Liver (tissue), 9 donors: Measurements from ENCODE around the gene CREB3L2. TPM values are rescaled to one million over a fixed set of nuclear protein-coding genes. Genes with fewer than 3 reads are reported as not detected.

Experiments
- DNase-seq: peaks from one replicate; pipeline ENCODE4 v3.0.0-alpha.2; 2017; ENCODE audit warnings: low spot score
- H3K27ac ChIP-seq, 2 donors: one replicate each; pipeline ENCODE4 v1.7.0; 2013; ENCODE audit warnings: inconsistent platforms in 2 of 2, low read length in 2 of 2, control low read depth in 1 of 2, low read depth in 1 of 2, mild to moderate bottlenecking in 1 of 2
- H3K27me3 ChIP-seq, 4 donors: one replicate each; pipeline versions ENCODE4 v1.6.1 to v1.7.0; 2013; ENCODE audit warnings: low read length in 3 of 4, inconsistent platforms in 1 of 4, mild to moderate bottlenecking in 1 of 4, moderate library complexity in 1 of 4; ENCODE audit not compliant: control insufficient read depth in 4 of 4, insufficient read depth in 4 of 4
- H3K36me3 ChIP-seq, 4 donors: one replicate each; pipeline versions ENCODE4 v1.6.1 to v1.7.0; 2013; ENCODE audit warnings: low read length in 3 of 4, mild to moderate bottlenecking in 3 of 4, low read depth in 1 of 4, moderate library complexity in 1 of 4; ENCODE audit not compliant: control insufficient read depth in 4 of 4, insufficient read depth in 3 of 4
- H3K4me1 ChIP-seq, 4 donors: one replicate each; pipeline versions ENCODE4 v1.6.1 to v1.7.0; 2013; ENCODE audit warnings: low read length in 3 of 4, mild to moderate bottlenecking in 3 of 4, moderate library complexity in 1 of 4; ENCODE audit not compliant: control insufficient read depth in 4 of 4, insufficient read depth in 4 of 4
- H3K4me3 ChIP-seq, 3 donors: one replicate each; pipeline versions ENCODE4 v1.6.1 to v1.7.0; 2013; ENCODE audit warnings: low read length in 3 of 3, control low read depth in 1 of 3, low read depth in 1 of 3, mild to moderate bottlenecking in 1 of 3
- H3K9ac ChIP-seq, 2 donors: one replicate each; pipeline ENCODE4 v1.7.0; 2013; ENCODE audit warnings: low read length in 2 of 2, mild to moderate bottlenecking in 2 of 2, moderate library complexity in 2 of 2, control low read depth in 1 of 2, low read depth in 1 of 2
- H3K9me3 ChIP-seq, 4 donors: one replicate each; pipeline versions ENCODE4 v1.6.1 to v1.7.0; 2013; ENCODE audit warnings: low read length in 3 of 4; ENCODE audit not compliant: control insufficient read depth in 4 of 4
- ATF3 ChIP-seq: IDR thresholded peaks from 2 replicates; pipeline ENCODE4 v1.6.1; 2016; ENCODE audit warnings: antibody characterized with exemption
- EGR1 ChIP-seq, 2 donors: IDR thresholded peaks; 2 replicates each; pipeline ENCODE4 v1.6.1; 2016 to 2018; ENCODE audit warnings: antibody characterized with exemption in 2 of 2, low read depth in 2 of 2
- FOXA2 ChIP-seq: IDR thresholded peaks from 2 replicates; pipeline ENCODE4 v1.6.1; 2016; ENCODE audit warnings: antibody characterized with exemption
- GABPA ChIP-seq, 2 donors: IDR thresholded peaks in 1 of 2; conservative IDR thresholded peaks in 1 of 2; 2 replicates each; pipeline ENCODE4 v1.6.1; 2016; ENCODE audit warnings: antibody characterized with exemption in 2 of 2, mild to moderate bottlenecking in 1 of 2, moderate library complexity in 1 of 2
- JUND ChIP-seq, 2 donors: IDR thresholded peaks; 2 replicates each; pipeline ENCODE4 v1.6.1; 2016; ENCODE audit warnings: antibody characterized with exemption in 2 of 2
- NR2F2 ChIP-seq: IDR thresholded peaks from 2 replicates; pipeline ENCODE4 v1.6.1; 2016; ENCODE audit warnings: antibody characterized with exemption
- RAD21 ChIP-seq, 2 donors: IDR thresholded peaks; 2 replicates each; pipeline ENCODE4 v1.6.1; 2016; ENCODE audit warnings: antibody characterized with exemption in 2 of 2, mild to moderate bottlenecking in 2 of 2
- REST ChIP-seq: IDR thresholded peaks from 2 replicates; pipeline ENCODE4 v1.6.1; 2016; ENCODE audit warnings: antibody characterized with exemption, mild to moderate bottlenecking
- SP1 ChIP-seq: IDR thresholded peaks from 2 replicates; pipeline ENCODE4 v1.6.1; 2018; ENCODE audit warnings: antibody characterized with exemption, mild to moderate bottlenecking
- TAF1 ChIP-seq: conservative IDR thresholded peaks from 2 replicates; pipeline ENCODE4 v1.6.1; 2016; ENCODE audit warnings: antibody characterized with exemption, mild to moderate bottlenecking
- WGBS: extraction: QIAGEN DNeasy Blood & Tissue Kit; methylation state at CpG from one replicate; pipeline ENCODE4 v1.1.7; 2013; 5-methylcytosine and 5-hydroxymethylcytosine counted together
- polyA plus RNA-seq, 2 donors: library from polyadenylated mRNA; stranded (reverse) in 1 of 2; unstranded in 1 of 2; fragments of 200-250 nt in 1 of 2; fragments of >200 nt in 1 of 2; fragmentation: Nextera tagmentation in 1 of 2; extraction: Ambion mirVana in 1 of 2; gene quantifications; one replicate each; pipeline versions ENCODE4 v1.2.1 to v1.2.3, GENCODE V29; 2013 to 2015
- total RNA-seq, 2 donors: library from RNA; depleted of rRNA; stranded (reverse); fragments of >200 nt; gene quantifications; one replicate each; pipeline ENCODE4 v1.2.3, GENCODE V29; 2014
- TF ChIP-seq, protein P1 (sequence below): fragments of 150-350 bp; IDR thresholded peaks from 2 replicates; pipeline ENCODE4 v1.5.1; 2017; ENCODE audit warnings: improper control_type of control experiment, low read depth, low read length; ENCODE audit not compliant: missing input control
- donor health status: healthy.
- donor health status: healthy.
- donor health status: healthy.
- donor health status: healthy.
- donor health status: healthy.

The CREB3L2 gene
- total and polyA plus RNA-seq, 4 donors = 6.7 to 16.6 (median 9.9) TPM

GRCh38 chr7:137888241-137888640 lies 113.6 kb downstream of the CREB3L2 start:
- 91% methylated on average over 2 of the region's 2 CpGs for WGBS
- DNase-seq = no peak
- H3K4me3 ChIP-seq = no peak overlapping the region
- H3K27me3 ChIP-seq = no peaks in the 10 kb centered on the region
- no peaks in the 10 kb centered on the region for H3K9me3 ChIP-seq
- H3K9ac ChIP-seq = no peak overlapping the region
- H3K27ac ChIP-seq = no peak overlapping the region
- H3K36me3 ChIP-seq = peaks cover 11 to 47% (median 30%) of the 10 kb centered on the region in 4 donors
- H3K4me1 ChIP-seq = no peaks in the 10 kb centered on the region
- TF ChIP-seq, protein P1, sequence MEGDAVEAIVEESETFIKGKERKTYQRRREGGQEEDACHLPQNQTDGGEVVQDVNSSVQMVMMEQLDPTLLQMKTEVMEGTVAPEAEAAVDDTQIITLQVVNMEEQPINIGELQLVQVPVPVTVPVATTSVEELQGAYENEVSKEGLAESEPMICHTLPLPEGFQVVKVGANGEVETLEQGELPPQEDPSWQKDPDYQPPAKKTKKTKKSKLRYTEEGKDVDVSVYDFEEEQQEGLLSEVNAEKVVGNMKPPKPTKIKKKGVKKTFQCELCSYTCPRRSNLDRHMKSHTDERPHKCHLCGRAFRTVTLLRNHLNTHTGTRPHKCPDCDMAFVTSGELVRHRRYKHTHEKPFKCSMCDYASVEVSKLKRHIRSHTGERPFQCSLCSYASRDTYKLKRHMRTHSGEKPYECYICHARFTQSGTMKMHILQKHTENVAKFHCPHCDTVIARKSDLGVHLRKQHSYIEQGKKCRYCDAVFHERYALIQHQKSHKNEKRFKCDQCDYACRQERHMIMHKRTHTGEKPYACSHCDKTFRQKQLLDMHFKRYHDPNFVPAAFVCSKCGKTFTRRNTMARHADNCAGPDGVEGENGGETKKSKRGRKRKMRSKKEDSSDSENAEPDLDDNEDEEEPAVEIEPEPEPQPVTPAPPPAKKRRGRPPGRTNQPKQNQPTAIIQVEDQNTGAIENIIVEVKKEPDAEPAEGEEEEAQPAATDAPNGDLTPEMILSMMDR = no peak
- TF ChIP-seq ATF3 (no peak), JUND (IDR thresholded peaks at IDR 0.05) (no peak)

DNA sequence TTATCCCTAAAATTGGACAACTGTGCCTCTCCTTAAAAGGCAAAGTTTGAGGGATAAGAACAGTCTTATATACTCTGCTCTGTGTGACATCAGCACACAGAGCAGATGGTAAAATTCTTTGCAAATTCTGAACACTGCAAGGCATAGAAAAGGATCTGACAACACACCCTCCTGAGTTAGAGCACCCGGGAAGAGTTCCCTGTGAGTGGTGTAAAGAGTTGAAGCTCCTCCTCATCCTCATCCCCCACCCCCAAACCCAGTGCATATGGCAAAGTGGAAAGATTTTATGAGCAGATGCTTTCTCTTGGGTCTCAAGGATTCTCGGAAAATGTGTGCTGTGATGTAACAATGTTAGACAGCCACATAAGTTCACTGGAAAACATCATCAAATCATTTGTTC lies 115.1 kb downstream of the CREB3L2 start:
- H3K9me3 ChIP-seq = no peaks in the 10 kb centered on the region
- 88% methylated on average over 2 of the region's 2 CpGs for WGBS
- H3K27me3 ChIP-seq = no peaks in the 10 kb centered on the region
- H3K9ac ChIP-seq = no peak overlapping the region
- no peak for DNase-seq
- no peak overlapping the region for H3K27ac ChIP-seq
- H3K4me3 ChIP-seq = no peak overlapping the region
- H3K4me1 ChIP-seq = no peaks in the 10 kb centered on the region
- TF ChIP-seq RAD21 (IDR thresholded peaks at IDR 0.05) = no peak
- TF ChIP-seq TAF1 = no peak
- TF ChIP-seq GABPA (IDR thresholded peaks at IDR 0.05 in 1 of 2, conservative IDR thresholded peaks at IDR 0.05 in 1 of 2) = no peak
- TF ChIP-seq FOXA2 = no peak
- no peak for TF ChIP-seq SP1
- no peak for TF ChIP-seq NR2F2
- no peak for TF ChIP-seq REST
- TF ChIP-seq ATF3 = no peak
- no peak for TF ChIP-seq EGR1 (IDR thresholded peaks at IDR 0.05; ENCODE audit: low read depth in 2 of 2)
- TF ChIP-seq, protein P1 = no peak
- H3K36me3 ChIP-seq = peaks cover 17 to 60% (median 40%) of the 10 kb centered on the region in 4 donors
